HepG2 (cell line): ENCODE data around the gene TMC4. TPM values are rescaled to one million over a fixed set of nuclear protein-coding genes. Genes with fewer than 3 reads are reported as not detected.

Source experiments
- CEBPB ChIP-seq: IDR thresholded peaks from 2 replicates; pipeline ENCODE4 v1.6.1; 2011; ENCODE audit warnings: low read depth, low read length, improper control_type of control experiment, borderline replicate concordance
- ELF1 ChIP-seq: sonication (generic); formaldehyde crosslinking; IDR thresholded peaks from 2 replicates; pipeline ENCODE4 v1.4.0; 2020; ENCODE audit warnings: missing genetic modification reagents
- KAT8 ChIP-seq: IDR thresholded peaks from 2 replicates; pipeline ENCODE4 v1.6.1; 2016; ENCODE audit warnings: missing genetic modification reagents, missing compliant biosample characterization
- MXD4 ChIP-seq: IDR thresholded peaks from 2 replicates; pipeline ENCODE4 v1.6.1; 2016; ENCODE audit warnings: mild to moderate bottlenecking, missing biosample characterization, missing genetic modification reagents
- NRL ChIP-seq: sonication (generic); formaldehyde crosslinking; IDR thresholded peaks from 2 replicates; pipeline ENCODE4 v1.5.0; 2020; ENCODE audit warnings: missing genetic modification reagents, mild to moderate bottlenecking, moderate library complexity, borderline replicate concordance
- PRMT3 ChIP-seq: sonication (generic); formaldehyde crosslinking; IDR thresholded peaks from 2 replicates; pipeline ENCODE4 v1.8.1; 2022; ENCODE audit warnings: low read depth, mild to moderate bottlenecking, moderate library complexity, missing genetic modification reagents, borderline replicate concordance
- TAF1 ChIP-seq: sonication (generic); formaldehyde crosslinking; IDR thresholded peaks from 2 replicates; pipeline ENCODE4 v1.4.0; 2020; ENCODE audit warnings: missing genetic modification reagents
- ZFP37 ChIP-seq: sonication (generic); formaldehyde crosslinking; IDR thresholded peaks from 2 replicates; pipeline ENCODE4 v1.4.0; 2020; ENCODE audit warnings: missing genetic modification reagents, borderline replicate concordance
- ZNF441 ChIP-seq: sonication (generic); formaldehyde crosslinking; IDR thresholded peaks from 2 replicates; pipeline ENCODE4 v1.7.0; 2021; ENCODE audit warnings: missing genetic modification reagents, borderline replicate concordance
- ZNF558 ChIP-seq: sonication (generic); formaldehyde crosslinking; IDR thresholded peaks from 2 replicates; pipeline ENCODE4 v1.9.0; 2022; ENCODE audit warnings: mild to moderate bottlenecking, missing genetic modification reagents, borderline replicate concordance
- ZNF660 ChIP-seq: sonication (generic); formaldehyde crosslinking; IDR thresholded peaks from 2 replicates; pipeline ENCODE4 v1.5.1; 2020; ENCODE audit warnings: mild to moderate bottlenecking, low read depth, missing genetic modification reagents, borderline replicate concordance
- ZNF775 ChIP-seq: sonication (generic); formaldehyde crosslinking; IDR thresholded peaks from 2 replicates; pipeline ENCODE4 v1.4.0; 2020; ENCODE audit warnings: missing genetic modification reagents, mild to moderate bottlenecking, moderate library complexity, borderline replicate concordance
- ZNF839 ChIP-seq: sonication (generic); formaldehyde crosslinking; IDR thresholded peaks from 2 replicates; pipeline ENCODE4 v1.4.0; 2020; ENCODE audit warnings: missing genetic modification reagents, mild to moderate bottlenecking, borderline replicate concordance
- polyA plus RNA-seq, 8 experiments: library from polyadenylated mRNA; depleted of rRNA in 3 of 8; stranded (reverse) in 7 of 8; unstranded in 1 of 8; fragments of >200 nt; fragmentation: Illumina TruSeq in 4 of 8; extraction: Trizol in 4 of 8; gene quantifications; 2 replicates each; pipeline versions ENCODE4 v1.2.1 to v1.2.3, GENCODE V29; 2011 to 2016; ENCODE audit warnings: low read depth in 4 of 8, missing spikeins in 1 of 8, mixed read lengths in 1 of 8; ENCODE audit not compliant: insufficient read depth in 1 of 8
- total RNA-seq, 5 experiments: library from RNA; depleted of rRNA; stranded (reverse); fragments of >200 nt; fragmentation: Illumina TruSeq; extraction: Trizol; gene quantifications; 2 replicates each; pipeline ENCODE4 v1.2.3, GENCODE V29; 2016; ENCODE audit warnings: low read depth in 1 of 5
- TF ChIP-seq, protein P1 (sequence below): IDR thresholded peaks from 2 replicates; pipeline ENCODE4 v1.6.1; 2016; ENCODE audit warnings: low read depth, control low read depth
- TF ChIP-seq, protein P2 (sequence below): sonication (generic); formaldehyde crosslinking; IDR thresholded peaks from 2 replicates; pipeline ENCODE4 v1.4.0; 2020; ENCODE audit warnings: missing genetic modification reagents, borderline replicate concordance
- TF ChIP-seq, protein P3 (sequence below): conservative IDR thresholded peaks from 2 replicates; pipeline ENCODE4 v1.6.1; 2018; ENCODE audit warnings: missing genetic modification reagents
- TF ChIP-seq, protein P4 (sequence below), 2 experiments: sonication (generic) in 1 of 2; formaldehyde crosslinking in 1 of 2; IDR thresholded peaks; 2 replicates each; pipeline versions ENCODE4 v1.4.0 to v1.6.1; 2018 to 2020; ENCODE audit warnings: missing genetic modification reagents in 2 of 2, borderline replicate concordance in 1 of 2, low read depth in 1 of 2, mild to moderate bottlenecking in 1 of 2, missing biosample characterization in 1 of 2

Gene TMC4
- total and polyA plus RNA-seq, 2 of the 13 experiments (the other 11 are each of a cell fraction or from before 2014, with no cell fraction given): 0.13 to 0.24 TPM

DNA sequence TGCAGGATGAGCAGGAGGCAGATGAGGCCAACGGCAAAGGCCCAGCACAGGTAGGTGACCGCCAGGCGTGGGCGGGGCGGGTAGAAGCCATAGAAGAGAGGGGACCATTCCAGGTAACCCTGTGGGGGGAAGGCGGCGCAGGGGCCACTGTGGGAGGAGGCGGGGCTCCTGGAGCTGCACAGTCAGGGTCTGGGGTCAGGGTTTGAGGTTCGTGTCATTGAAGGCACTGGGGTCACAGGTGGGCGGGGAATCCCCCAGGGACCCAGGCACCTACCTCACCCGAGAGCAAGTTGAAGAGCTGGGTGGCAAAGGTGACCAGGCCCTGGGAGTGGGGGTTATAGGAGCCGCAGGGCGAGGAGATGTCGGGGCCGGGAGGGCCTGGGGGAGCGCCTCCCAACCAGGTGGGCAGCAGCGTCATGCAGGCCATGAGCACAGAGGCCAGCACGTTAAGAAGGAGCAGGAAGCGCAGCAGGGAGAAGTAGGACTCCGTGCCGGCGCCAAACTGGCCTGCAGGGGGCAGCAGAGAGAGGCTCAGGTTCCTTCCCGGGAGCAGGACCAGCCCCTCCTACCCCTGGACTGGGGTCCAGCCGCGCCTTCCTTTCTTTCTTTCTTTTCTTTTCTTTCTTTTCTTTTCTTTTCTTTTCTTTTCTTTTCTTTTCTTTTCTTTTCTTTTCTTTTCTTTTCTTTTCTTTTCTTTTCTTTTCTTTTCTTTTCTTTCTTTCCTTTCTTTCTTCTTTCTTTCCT lies 4.6 kb downstream of the TMC4 start (continued):
- TF ChIP-seq, protein P1, sequence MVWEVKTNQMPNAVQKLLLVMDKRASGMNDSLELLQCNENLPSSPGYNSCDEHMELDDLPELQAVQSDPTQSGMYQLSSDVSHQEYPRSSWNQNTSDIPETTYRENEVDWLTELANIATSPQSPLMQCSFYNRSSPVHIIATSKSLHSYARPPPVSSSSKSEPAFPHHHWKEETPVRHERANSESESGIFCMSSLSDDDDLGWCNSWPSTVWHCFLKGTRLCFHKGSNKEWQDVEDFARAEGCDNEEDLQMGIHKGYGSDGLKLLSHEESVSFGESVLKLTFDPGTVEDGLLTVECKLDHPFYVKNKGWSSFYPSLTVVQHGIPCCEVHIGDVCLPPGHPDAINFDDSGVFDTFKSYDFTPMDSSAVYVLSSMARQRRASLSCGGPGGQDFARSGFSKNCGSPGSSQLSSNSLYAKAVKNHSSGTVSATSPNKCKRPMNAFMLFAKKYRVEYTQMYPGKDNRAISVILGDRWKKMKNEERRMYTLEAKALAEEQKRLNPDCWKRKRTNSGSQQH: no peak
- TF ChIP-seq TAF1: no peak
- TF ChIP-seq NRL (CRISPR knock-in tag): peak; percentile 54; the same call in 1 of the 2 replicates
- TF ChIP-seq KAT8 (CRISPR knock-in tag): 0 out of 2 replicates have a peak, but pooled peaks have one; percentile 24
- TF ChIP-seq, protein P2, sequence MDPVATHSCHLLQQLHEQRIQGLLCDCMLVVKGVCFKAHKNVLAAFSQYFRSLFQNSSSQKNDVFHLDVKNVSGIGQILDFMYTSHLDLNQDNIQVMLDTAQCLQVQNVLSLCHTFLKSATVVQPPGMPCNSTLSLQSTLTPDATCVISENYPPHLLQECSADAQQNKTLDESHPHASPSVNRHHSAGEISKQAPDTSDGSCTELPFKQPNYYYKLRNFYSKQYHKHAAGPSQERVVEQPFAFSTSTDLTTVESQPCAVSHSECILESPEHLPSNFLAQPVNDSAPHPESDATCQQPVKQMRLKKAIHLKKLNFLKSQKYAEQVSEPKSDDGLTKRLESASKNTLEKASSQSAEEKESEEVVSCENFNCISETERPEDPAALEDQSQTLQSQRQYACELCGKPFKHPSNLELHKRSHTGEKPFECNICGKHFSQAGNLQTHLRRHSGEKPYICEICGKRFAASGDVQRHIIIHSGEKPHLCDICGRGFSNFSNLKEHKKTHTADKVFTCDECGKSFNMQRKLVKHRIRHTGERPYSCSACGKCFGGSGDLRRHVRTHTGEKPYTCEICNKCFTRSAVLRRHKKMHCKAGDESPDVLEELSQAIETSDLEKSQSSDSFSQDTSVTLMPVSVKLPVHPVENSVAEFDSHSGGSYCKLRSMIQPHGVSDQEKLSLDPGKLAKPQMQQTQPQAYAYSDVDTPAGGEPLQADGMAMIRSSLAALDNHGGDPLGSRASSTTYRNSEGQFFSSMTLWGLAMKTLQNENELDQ (CRISPR knock-in tag): no peak
- TF ChIP-seq, protein P3, sequence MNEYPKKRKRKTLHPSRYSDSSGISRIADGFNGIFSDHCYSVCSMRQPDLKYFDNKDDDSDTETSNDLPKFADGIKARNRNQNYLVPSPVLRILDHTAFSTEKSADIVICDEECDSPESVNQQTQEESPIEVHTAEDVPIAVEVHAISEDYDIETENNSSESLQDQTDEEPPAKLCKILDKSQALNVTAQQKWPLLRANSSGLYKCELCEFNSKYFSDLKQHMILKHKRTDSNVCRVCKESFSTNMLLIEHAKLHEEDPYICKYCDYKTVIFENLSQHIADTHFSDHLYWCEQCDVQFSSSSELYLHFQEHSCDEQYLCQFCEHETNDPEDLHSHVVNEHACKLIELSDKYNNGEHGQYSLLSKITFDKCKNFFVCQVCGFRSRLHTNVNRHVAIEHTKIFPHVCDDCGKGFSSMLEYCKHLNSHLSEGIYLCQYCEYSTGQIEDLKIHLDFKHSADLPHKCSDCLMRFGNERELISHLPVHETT (CRISPR knock-in tag): no peak
- TF ChIP-seq ZFP37: no peak
- no peak for TF ChIP-seq ZNF441
- no peak for TF ChIP-seq MXD4 (CRISPR knock-in tag)
- TF ChIP-seq ZNF839 (CRISPR knock-in tag): no peak
- no peak for TF ChIP-seq CEBPB
- TF ChIP-seq ZNF558 (CRISPR knock-in tag): no peak
- TF ChIP-seq, protein P4, sequence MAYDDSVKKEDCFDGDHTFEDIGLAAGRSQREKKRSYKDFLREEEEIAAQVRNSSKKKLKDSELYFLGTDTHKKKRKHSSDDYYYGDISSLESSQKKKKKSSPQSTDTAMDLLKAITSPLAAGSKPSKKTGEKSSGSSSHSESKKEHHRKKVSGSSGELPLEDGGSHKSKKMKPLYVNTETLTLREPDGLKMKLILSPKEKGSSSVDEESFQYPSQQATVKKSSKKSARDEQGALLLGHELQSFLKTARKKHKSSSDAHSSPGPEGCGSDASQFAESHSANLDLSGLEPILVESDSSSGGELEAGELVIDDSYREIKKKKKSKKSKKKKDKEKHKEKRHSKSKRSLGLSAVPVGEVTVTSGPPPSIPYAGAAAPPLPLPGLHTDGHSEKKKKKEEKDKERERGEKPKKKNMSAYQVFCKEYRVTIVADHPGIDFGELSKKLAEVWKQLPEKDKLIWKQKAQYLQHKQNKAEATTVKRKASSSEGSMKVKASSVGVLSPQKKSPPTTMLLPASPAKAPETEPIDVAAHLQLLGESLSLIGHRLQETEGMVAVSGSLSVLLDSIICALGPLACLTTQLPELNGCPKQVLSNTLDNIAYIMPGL (CRISPR knock-in tag; IDR thresholded peaks at IDR 0.05; ENCODE audit: borderline replicate concordance in 1 of 2, low read depth in 1 of 2): peak in 1 of 2 experiments; percentile 63; a peak in 1 of 4 replicates
- TF ChIP-seq ZNF660 (CRISPR knock-in tag): no peak
- peak; percentile 49 for TF ChIP-seq ELF1
- TF ChIP-seq PRMT3: no peak
- no peak for TF ChIP-seq ZNF775 (CRISPR knock-in tag)
